ENCODE data around the gene CLCN7. TPM values are rescaled to one million over a fixed set of nuclear protein-coding genes. Genes with fewer than 3 reads are reported as not detected.

Gene CLCN7
- polyA plus RNA-seq, 1 donor from 2014 or later: 40.9 TPM

- no peak overlapping the region for H2AFZ ChIP-seq (ENCODE audit: low read depth, low read length)
- no peaks in the 10 kb centered on the region for H3K27me3 ChIP-seq (ENCODE audit: insufficient read depth, low read depth, low read length)
- no peak overlapping the region for H3K4me2 ChIP-seq (ENCODE audit: low read length)
- H4K20me1 ChIP-seq (ENCODE audit: insufficient read depth): no peaks in the 10 kb centered on the region
- TF ChIP-seq POLR2AphosphoS5 (IDR thresholded peaks at IDR 0.05): no peak
- no peak for TF ChIP-seq EZH2 (IDR thresholded peaks at IDR 0.05; ENCODE audit: borderline replicate concordance, insufficient read depth, low read length, poor library complexity, severe bottlenecking)
- no peak for TF ChIP-seq REST (IDR thresholded peaks at IDR 0.05; ENCODE audit: borderline replicate concordance)
- TF ChIP-seq CTCF (IDR thresholded peaks at IDR 0.05; ENCODE audit: poor library complexity, severe bottlenecking): no peak
- no peak overlapping the region for H3K4me3 ChIP-seq (ENCODE audit: low read length)
- no peak overlapping the region for H3K27ac ChIP-seq (ENCODE audit: low read length)
- H3K79me2 ChIP-seq (replicated peaks; ENCODE audit: insufficient read depth, low read length): no peaks in the 10 kb centered on the region
- no peaks in the 10 kb centered on the region for H3F3A ChIP-seq (ENCODE audit: insufficient read depth, low read length, poor library complexity, severe bottlenecking)
- no peaks in the 10 kb centered on the region for H3K9me3 ChIP-seq (ENCODE audit: low read length)
- H3K9me2 ChIP-seq (ENCODE audit: insufficient read depth, low read length): no peaks in the 10 kb centered on the region
- no peak overlapping the region for H3K9ac ChIP-seq (ENCODE audit: low read length)
- no peaks in the 10 kb centered on the region for H3K36me3 ChIP-seq (ENCODE audit: insufficient read depth, low read length)
Observed at GRCh38 chr16:1497014-1497598, 22.3 kb upstream of the CLCN7 start.

GRCh38 chr16:1496464-1496863 lies 21.6 kb upstream of the CLCN7 start:
- no peak overlapping the region for H3K4me2 ChIP-seq (ENCODE audit: low read length)
- no peak overlapping the region for H3K27ac ChIP-seq (ENCODE audit: low read length)
- H3K27me3 ChIP-seq (ENCODE audit: insufficient read depth, low read depth, low read length): no peaks in the 10 kb centered on the region
- H3K79me2 ChIP-seq (replicated peaks; ENCODE audit: insufficient read depth, low read length): no peaks in the 10 kb centered on the region
- no peaks in the 10 kb centered on the region for H3K9me3 ChIP-seq (ENCODE audit: low read length)
- no peak overlapping the region for H3K4me3 ChIP-seq (ENCODE audit: low read length)
- H3K9ac ChIP-seq (ENCODE audit: low read length): no peak overlapping the region
- H3F3A ChIP-seq (ENCODE audit: insufficient read depth, low read length, poor library complexity, severe bottlenecking): no peaks in the 10 kb centered on the region
- TF ChIP-seq REST (IDR thresholded peaks at IDR 0.05; ENCODE audit: borderline replicate concordance): no peak
- TF ChIP-seq SMC3 (conservative IDR thresholded peaks at IDR 0.05; ENCODE audit: poor library complexity): no peak
- TF ChIP-seq RAD21 (conservative IDR thresholded peaks at IDR 0.05): no peak
- no peak for TF ChIP-seq CTCF (IDR thresholded peaks at IDR 0.05; ENCODE audit: poor library complexity, severe bottlenecking)
- TF ChIP-seq EZH2 (IDR thresholded peaks at IDR 0.05; ENCODE audit: borderline replicate concordance, insufficient read depth, low read length, poor library complexity, severe bottlenecking): no peak
- no peak for TF ChIP-seq TAF1 (IDR thresholded peaks at IDR 0.05; ENCODE audit: low read depth)
- no peak for TF ChIP-seq POLR2AphosphoS5 (IDR thresholded peaks at IDR 0.05)
- TF ChIP-seq MXI1 (conservative IDR thresholded peaks at IDR 0.05; ENCODE audit: poor library complexity, severe bottlenecking): no peak
- no peak for TF ChIP-seq EP300 (conservative IDR thresholded peaks at IDR 0.05; ENCODE audit: poor library complexity, severe bottlenecking)
- no peaks in the 10 kb centered on the region for H3K9me2 ChIP-seq (ENCODE audit: insufficient read depth, low read length)
- no peaks in the 10 kb centered on the region for H4K20me1 ChIP-seq (ENCODE audit: insufficient read depth)
- H2AFZ ChIP-seq (ENCODE audit: low read depth, low read length): no peak overlapping the region
- H3K36me3 ChIP-seq (ENCODE audit: insufficient read depth, low read length): no peaks in the 10 kb centered on the region
